Measurements from ENCODE around the gene EMC6. TPM values are rescaled to one million over a fixed set of nuclear protein-coding genes. Genes with fewer than 3 reads are reported as not detected.

Gene EMC6
- total and polyA plus RNA-seq, 2 of the 4 experiments (the other 2 are of a cell fraction), result 10.9 to 80.5 TPM

DNA sequence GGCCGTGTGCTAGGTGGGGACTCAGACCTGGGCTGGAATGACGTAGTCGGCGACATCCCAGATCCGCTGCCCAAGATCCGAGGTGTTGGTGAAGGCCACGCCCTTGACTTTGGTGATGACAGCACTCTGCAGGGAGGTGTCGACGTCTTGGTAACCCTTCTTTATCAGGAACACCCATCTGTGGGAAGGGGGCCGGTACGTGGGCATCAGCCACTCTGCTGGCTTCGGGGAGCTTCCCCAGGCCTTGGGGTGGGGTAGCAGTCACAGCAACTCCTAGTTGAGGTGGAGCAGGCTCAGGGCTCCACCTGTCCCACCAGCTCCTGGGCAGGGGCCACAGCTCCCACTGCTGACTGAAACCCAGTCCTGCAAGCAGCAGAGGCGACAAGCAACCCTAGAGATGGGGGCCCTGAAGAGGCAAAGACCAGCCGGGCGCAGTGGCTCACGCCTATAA is 23.0 kb downstream of the EMC6 start:
- no peak overlapping the region for H4K91ac ChIP-seq (ENCODE audit: insufficient read depth, low read depth, low read length)
- H3K9me3 ChIP-seq (ENCODE audit: control insufficient read depth, insufficient read depth, low read length), result no peaks in the 10 kb centered on the region
- ATAC-seq (ENCODE audit: low read depth) (no peak), DNase-seq (no peak)
- intact Hi-C loops (cut with micrococcal nuclease), result no loop called here
- no peak overlapping the region for H4K8ac ChIP-seq (ENCODE audit: low read depth in 2 of 2, low read length in 2 of 2)
- H3K14ac ChIP-seq (replicated peaks; ENCODE audit: low read depth, low read length), result no peak overlapping the region
- no peak overlapping the region for H2AK9ac ChIP-seq (replicated peaks; ENCODE audit: low read depth, low read length, poor library complexity)
- H3K4ac ChIP-seq (ENCODE audit: low read depth, low read length), result no peak overlapping the region
- no peaks in the 10 kb centered on the region for H4K20me1 ChIP-seq (ENCODE audit: insufficient read depth, low read length)
- no peak overlapping the region for H3K23ac ChIP-seq (ENCODE audit: low read depth, low read length)
- no peak overlapping the region for H3K4me2 ChIP-seq (ENCODE audit: low read depth, low read length)
- H2AK5ac ChIP-seq (ENCODE audit: low read depth, low read length), result no peak overlapping the region
- H2BK120ac ChIP-seq (ENCODE audit: low read depth, low read length), result no peak overlapping the region
- no peak overlapping the region for H3K27ac ChIP-seq (ENCODE audit: insufficient read depth, low read length)
- H2BK15ac ChIP-seq (ENCODE audit: low read depth, low read length), result no peak overlapping the region
- no peak overlapping the region for H2BK20ac ChIP-seq (ENCODE audit: low read depth, low read length)
- no peak overlapping the region for H3K56ac ChIP-seq (ENCODE audit: extremely low read depth, insufficient read depth, low read length)
- BruUV-seq (replicated peaks), result no TSS peak
- no peak overlapping the region for H3K9ac ChIP-seq (ENCODE audit: low read depth, low read length)
- H3K4me1 ChIP-seq (ENCODE audit: control insufficient read depth, insufficient read depth, low read length), result peaks cover 4% of the 10 kb centered on the region; the same call in 1 of the 2 replicates
- H3K36me3 ChIP-seq (ENCODE audit: control insufficient read depth, insufficient read depth, low read length), result no peaks in the 10 kb centered on the region
- no peaks in the 10 kb centered on the region for H3K79me1 ChIP-seq (ENCODE audit: low read depth in 1 of 2, low read length in 2 of 2)
- H3K4me3 ChIP-seq (ENCODE audit: insufficient read depth, low read depth, low read length), result no peak overlapping the region
- no peak overlapping the region for H3K18ac ChIP-seq (ENCODE audit: low read depth, low read length)
- no peak overlapping the region for H2AFZ ChIP-seq (replicated peaks; ENCODE audit: low read length, poor library complexity)
- CTCF ChIA-PET, result no interaction called here
- dilution Hi-C loops (cut with HindIII; ENCODE audit: low sequenced_read_pairs, unreplicated experiment), result no loop called here
- TF ChIP-seq, protein P1, sequence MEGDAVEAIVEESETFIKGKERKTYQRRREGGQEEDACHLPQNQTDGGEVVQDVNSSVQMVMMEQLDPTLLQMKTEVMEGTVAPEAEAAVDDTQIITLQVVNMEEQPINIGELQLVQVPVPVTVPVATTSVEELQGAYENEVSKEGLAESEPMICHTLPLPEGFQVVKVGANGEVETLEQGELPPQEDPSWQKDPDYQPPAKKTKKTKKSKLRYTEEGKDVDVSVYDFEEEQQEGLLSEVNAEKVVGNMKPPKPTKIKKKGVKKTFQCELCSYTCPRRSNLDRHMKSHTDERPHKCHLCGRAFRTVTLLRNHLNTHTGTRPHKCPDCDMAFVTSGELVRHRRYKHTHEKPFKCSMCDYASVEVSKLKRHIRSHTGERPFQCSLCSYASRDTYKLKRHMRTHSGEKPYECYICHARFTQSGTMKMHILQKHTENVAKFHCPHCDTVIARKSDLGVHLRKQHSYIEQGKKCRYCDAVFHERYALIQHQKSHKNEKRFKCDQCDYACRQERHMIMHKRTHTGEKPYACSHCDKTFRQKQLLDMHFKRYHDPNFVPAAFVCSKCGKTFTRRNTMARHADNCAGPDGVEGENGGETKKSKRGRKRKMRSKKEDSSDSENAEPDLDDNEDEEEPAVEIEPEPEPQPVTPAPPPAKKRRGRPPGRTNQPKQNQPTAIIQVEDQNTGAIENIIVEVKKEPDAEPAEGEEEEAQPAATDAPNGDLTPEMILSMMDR (conservative IDR thresholded peaks at IDR 0.05; ENCODE audit: low read depth, low read length), result no peak
- TF ChIP-seq BHLHE40 (IDR thresholded peaks at IDR 0.05; ENCODE audit: low read depth, low read length) (no peak), RFX5 (IDR thresholded peaks at IDR 0.05; ENCODE audit: low read depth, low read length) (no peak), CEBPB (IDR thresholded peaks at IDR 0.05; ENCODE audit: low read depth, low read length) (no peak), MAFK (IDR thresholded peaks at IDR 0.05; ENCODE audit: low read depth, low read length) (no peak), USF2 (IDR thresholded peaks at IDR 0.05; ENCODE audit: low read depth, low read length) (no peak), SMC3 (IDR thresholded peaks at IDR 0.05; ENCODE audit: low read depth, low read length) (no peak)
- no peaks in the 10 kb centered on the region for H3K9me1 ChIP-seq (ENCODE audit: insufficient read depth, low read length)
- POLR2A ChIA-PET (ENCODE audit: unreplicated experiment), result no interaction called here
- 83% methylated on average over 1 of the region's 16 CpGs; no CpG with 5 or more reads in 1 of the 2 experiments for WGBS, 2 experiments (ENCODE audit: extremely low coverage in 2 of 2, insufficient read length in 1 of 2)
- no peak overlapping the region for H2BK5ac ChIP-seq (ENCODE audit: low read depth, low read length, poor library complexity, severe bottlenecking)
- in situ Hi-C loops (cut with MboI; ENCODE audit: low sequenced_read_pairs), result no loop called here
- H4K5ac ChIP-seq (ENCODE audit: low read depth, low read length), result no peak overlapping the region
- H3K27me3 ChIP-seq (ENCODE audit: control insufficient read depth, insufficient read depth, low read length), result peaks cover 10% of the 10 kb centered on the region
